HT-29 (cell line): ENCODE measurements around the gene CRK. TPM values are rescaled to one million over a fixed set of nuclear protein-coding genes. Genes with fewer than 3 reads are reported as not detected.

Experiments used
- DNase-seq: peaks from one replicate; pipeline ENCODE4 v3.0.0-alpha.2; 2015; ENCODE audit warnings: low spot score
- total RNA-seq: library from RNA; depleted of rRNA; stranded (reverse); fragments of >200 nt; shearing (Covaris generic); gene quantifications from 2 replicates; pipeline ENCODE4 v1.2.3, GENCODE V29; 2014

The CRK gene
- total RNA-seq, 1 experiment from 2014 or later, result 28.9 TPM

DNA sequence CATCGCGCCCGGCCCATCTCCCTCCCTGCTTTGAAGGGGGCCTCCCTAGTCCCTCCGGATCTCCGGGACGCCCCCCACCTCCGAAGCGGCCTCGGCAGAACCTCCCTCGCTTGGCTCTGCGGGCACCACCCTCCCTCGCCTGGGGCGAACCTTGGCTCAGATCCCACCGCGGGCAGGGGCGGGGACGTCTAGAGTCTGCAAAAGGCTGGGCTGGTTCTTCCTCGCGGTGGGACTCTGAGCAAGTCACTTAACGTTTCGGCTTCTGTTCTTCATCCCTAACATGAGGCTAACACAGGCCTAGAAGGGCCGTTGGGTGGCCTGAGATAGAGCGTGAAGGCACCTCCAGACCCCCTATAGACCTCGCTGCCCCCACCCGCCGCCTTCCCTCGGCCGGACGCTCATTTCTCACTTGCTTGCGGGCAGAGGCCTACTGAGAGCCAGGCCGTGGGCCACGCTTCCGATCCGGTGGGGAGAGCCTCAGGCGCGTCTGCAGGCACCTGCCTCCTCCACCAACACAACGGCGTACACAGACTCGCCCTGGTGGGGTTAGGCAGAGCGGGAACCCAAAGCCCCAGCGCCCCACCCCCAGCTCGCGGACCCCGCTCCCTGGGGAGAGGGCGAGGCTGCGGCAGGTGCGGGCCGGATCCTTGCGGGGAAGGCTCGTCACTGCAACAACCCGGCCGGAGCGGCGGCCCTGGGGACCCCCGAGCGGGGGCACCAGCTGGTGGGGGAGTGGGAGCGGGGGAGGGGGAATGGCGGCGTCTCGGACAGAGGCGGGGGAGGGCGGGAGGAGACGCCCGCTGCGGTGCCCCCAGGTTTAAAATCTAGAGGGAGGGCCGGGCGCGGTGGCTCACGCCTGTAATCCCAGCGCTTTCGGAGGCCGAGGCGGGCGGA, 31.0 kb upstream of the CRK start:
- DNase-seq, result peak; percentile 83

DNA sequence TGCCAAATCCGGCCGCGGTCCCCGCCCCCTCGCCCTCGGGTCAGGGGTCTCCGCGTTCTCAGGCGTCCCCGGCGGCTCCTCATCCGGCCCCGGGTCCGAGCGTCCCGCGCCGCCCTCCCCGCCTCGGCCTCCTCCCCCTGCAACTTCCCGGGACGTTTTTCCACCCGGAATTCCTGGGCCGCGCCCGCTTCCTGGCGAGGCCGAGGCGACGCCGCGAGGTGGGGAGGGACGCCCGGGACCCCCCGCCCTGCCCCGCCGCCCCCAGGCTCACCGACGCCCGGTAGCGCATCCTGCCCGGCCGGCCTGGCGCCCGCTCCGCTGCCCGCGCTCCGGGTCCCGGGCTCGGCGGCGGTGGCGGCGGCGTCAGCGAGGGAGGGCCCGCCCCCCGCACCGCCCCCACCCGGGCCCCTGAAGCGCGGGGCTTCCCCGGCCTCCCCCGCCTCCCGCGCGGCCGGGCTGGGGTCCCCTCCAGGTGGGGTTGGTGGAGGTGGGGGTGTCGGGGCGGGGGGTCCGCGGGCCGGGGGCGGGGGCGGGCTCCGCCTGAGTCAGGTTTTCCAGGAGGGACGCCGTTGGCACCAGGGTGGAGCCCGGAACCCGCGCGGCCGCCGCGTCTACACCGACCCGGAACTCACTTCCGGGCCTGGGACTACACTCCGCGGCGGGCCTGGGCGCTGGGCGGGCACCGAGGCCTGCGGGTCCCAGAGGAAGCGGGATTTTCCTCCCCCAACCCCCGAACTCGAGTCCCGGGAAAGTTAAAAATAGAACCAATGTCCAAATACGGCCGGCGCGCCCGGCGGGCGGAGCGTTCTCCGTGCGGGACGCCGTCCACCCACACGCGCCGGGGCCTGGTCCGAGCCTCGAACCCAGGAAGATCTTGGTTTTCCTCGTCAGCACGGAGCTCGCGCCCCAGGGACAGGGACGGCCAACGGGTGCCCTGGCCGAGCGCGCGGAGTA, 29.7 kb upstream of the CRK start:
- peak; percentile 32 for DNase-seq

DNA sequence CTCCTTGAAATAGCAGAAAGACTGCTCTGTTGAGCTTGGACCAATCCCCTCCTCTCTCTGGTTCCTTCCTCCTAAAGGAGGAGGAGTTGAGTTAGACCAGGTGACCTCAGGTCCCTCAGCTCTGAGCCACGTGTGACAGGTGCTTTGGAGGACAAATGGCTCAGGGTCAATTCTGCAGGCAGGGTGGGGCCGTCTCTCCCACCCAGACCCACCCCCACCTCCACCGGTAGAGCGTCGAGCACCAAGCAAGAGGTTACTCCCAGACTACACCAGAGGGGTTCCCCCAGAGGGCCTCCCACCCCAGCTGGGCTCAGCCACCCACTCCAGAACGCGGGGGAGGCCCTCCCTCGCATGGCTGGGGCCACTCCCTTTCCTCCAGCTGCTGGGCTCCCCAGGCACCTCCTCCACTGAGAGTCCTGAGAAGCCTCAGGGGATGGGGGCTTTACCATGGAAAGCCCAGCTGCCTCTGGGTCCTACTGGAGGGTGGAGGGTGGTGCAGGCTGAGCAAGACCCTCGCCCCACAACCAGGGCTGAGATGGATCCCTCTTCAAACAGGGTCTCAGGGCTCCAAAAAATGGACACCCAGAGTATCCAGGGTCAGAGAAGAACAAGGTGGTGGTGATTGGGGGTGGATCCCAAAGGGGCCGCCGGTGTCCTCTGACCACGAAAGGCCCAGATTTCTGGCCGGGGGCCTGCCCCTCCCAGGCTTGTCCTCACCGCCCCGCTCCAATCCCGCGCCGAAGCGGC, 28.8 kb upstream of the CRK start:
- peak; percentile 63 for DNase-seq

DNA sequence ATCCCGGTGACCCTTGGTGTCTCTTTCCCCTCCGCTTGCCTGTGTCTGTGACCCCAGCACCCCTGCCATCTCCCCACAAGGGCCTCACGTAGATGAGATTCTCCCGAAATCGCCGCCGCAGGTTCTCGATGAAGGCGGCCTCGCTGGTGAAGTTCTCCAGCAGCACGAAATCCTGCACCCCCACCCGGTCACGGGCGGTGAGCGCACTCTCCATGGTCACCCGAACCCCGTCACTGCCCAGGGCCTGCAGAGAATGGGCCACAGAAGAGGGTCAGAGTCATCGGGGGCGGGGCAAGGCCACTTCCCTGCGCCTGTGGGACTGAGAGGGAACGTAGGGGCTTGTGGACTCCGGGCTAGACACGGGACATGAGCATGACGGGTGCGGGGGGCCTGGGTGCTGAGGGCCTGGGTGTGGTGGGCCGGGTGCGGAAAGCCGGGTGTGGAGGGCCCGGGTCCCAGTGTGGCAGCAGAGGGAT, 28.1 kb upstream of the CRK start:
- DNase-seq, result no peak

DNA sequence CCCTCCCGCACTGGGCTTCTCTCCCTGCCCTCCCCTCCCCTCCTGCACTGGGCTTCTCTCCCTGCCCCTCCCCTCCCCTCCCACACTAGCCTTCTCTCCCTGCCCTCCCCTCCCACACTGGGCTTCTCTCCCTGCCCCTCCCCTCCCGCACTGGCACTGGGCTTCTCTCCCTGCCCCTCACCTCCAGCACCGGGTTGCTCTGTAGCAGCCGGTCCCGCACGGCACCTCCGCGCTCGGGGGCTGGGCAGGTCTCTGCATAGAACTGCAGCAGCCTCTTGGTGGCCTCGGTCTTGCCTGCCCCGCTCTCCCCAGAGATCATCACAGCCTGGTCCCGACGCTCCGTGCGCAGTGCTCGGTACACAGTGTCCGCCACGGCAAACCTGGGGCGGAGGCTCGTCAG, 26.6 kb upstream of the CRK start:
- DNase-seq, result no peak

DNA sequence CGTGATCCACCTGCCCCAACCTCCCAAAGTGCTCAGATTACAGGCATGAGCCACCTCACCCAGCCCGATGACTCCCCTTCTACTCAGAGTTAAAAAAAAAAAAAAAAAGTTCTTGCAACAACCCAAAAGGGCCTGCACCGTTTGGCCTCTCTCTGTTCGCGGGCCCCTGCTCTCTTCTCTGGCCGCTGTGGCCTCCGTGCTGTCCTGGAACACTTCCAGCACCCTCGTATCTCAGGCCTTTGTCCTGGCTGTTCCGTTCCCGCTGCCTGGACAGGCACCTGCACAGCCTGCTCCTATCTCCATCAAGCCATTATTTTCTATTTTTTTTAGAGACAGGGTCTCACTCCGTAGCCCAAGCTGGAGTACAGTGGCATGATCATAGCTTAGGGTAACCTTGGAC, 25.7 kb upstream of the CRK start:
- no peak for DNase-seq

DNA sequence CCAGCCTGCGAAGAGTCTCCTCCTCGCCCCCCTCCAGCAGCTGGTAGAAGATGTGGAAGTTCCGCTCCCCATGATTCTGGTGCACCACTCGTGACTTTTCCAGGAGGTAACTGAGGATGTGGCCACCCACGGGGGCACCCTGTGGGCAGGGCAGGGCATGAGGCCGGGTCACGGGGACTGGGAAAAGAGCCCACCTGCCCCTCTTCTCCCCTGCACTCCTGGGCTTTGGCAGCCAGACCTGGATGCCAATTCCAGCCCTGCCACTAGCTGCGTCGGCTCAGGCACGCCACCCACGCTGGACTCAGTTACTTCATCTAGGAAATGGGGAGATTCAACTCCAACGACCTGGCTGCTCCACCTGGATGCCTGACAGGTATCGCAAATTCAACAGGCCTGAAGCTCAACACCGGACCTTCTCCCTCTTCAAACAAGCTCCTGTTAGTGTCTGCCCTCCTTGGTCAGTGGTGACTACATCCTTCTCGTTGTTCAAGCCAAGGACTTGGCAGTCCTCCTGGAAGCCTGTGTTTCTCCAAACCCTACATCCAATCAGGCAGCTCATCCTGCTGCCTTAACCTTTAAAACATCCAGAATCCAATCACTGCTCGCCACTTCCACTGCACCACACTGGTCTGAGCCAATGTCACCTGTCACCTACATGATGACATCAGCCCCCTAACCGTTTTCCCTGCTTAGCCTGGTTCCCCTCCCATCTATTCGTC, 24.9 kb upstream of the CRK start:
- DNase-seq, result no peak

DNA sequence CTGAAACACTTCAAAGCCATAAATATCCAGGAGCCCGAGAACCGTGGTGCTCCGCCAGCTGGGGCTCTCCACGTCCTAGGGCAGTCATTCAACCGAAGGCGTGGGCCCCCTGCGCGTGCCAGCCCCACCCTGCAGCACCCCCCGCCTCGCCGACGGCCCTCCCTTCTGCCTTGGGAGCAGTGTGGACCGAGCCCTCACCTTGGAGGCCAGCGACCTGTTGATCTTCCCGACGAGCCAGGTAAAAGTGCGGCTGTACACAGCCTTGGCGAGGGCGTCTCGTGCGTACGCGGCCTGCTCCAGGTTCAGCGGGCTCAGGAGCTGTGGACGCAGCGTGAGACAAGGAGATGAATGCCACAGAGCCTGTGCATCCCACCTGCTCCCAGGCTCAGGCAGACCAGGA, 22.4 kb upstream of the CRK start:
- no peak for DNase-seq

DNA sequence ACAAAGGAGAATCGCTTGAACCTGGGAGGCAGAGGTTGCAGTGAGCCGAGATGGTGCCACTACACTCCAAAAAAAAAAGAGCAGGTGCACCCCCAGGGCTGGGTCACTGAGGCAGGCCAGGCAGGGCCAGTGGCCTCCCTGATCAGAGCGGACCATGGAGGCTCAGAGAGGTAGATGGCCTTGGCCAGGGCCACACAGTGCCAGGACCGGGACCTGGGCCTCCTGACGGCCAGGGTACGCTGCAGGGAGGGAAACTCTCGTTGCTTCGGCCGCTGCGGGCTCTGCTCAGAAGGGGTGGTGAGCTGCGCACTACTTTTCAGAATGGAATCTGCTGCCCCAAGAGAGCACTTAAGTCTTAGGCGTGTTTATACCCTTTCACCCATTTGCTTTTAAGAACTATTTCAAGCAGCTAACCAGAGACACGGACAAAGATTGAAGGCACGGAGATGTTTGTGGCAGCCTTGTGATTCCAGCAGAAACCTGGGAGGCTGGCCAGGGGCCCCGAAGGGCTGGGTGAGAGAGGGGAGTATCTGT, 19.4 kb upstream of the CRK start:
- no peak for DNase-seq

DNA sequence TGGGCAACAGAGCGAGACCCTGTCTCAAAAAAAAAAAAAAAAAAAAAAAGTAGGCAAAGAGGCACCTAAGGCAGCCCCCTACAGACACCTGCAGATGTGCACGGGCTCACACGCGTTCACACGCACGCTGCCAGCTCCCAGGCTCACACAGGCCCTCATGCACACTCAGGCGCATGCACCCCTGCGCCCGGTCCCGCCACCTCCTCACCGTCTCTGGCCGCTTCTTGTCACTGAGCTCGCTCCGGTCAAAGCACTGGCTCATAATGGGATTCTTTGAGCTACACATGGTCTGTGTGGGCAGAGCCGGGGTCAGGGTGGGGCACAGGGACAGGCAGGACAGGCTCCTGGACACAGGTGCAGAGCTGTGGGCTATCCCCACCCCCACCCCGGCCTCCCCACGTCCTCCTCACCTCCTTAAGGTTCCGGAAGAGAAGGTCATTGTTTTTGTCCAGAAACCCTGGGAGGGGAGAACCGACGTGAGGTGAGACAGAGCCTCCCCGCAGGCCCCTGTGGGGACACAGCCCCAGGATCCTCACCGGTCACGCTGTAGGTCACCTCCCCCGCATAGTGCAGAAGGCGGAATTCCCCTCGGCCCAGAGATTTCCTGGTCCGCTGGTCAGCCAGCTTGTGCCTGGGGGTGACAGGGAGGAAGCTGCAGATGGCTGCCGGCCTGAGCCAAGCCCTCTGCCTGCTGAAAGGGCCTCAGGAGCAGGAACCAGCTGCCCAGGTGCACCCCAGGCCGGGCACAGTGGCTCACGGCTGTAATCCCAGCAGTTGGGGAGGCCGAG, 18.6 kb upstream of the CRK start:
- DNase-seq, result no peak

DNA sequence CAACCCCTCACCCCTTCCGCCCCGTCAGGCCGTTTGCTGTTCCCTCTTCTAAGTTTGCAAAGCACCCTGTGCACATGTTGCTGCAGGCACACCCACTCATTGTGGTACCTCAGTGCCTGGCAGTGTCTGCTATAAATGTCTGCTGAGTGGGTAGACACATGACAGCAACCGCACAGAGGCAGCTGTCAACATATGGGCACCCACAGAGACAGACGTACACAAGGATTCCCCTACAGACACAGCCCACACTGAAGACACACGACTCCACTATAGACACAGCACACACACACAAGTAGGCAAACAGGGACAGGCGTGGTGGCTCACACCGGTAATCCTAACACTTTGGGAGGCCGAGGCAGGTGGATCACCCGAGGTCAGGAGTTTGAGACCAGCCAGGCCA, 17.8 kb upstream of the CRK start:
- DNase-seq, result no peak

DNA sequence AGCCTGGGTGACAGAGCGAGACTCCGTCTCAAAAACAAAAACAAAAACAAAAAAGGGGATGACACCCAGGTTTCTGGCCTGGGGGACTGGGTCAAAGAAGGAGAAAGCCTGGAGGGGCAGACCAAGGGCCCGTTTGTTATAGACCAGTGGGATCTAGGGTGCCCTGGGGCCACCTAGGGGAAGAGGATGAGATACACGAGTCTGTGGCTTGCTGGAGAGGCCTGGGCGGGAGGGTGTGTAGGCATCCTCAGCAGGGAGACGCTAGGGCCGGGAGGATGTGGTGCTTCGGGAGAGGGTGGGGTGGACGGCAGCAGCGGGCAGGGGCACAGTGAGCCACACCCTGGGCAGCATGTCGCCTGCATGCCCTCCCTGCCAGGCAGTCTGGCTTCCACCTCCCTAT, 17.1 kb upstream of the CRK start:
- DNase-seq, result no peak

DNA sequence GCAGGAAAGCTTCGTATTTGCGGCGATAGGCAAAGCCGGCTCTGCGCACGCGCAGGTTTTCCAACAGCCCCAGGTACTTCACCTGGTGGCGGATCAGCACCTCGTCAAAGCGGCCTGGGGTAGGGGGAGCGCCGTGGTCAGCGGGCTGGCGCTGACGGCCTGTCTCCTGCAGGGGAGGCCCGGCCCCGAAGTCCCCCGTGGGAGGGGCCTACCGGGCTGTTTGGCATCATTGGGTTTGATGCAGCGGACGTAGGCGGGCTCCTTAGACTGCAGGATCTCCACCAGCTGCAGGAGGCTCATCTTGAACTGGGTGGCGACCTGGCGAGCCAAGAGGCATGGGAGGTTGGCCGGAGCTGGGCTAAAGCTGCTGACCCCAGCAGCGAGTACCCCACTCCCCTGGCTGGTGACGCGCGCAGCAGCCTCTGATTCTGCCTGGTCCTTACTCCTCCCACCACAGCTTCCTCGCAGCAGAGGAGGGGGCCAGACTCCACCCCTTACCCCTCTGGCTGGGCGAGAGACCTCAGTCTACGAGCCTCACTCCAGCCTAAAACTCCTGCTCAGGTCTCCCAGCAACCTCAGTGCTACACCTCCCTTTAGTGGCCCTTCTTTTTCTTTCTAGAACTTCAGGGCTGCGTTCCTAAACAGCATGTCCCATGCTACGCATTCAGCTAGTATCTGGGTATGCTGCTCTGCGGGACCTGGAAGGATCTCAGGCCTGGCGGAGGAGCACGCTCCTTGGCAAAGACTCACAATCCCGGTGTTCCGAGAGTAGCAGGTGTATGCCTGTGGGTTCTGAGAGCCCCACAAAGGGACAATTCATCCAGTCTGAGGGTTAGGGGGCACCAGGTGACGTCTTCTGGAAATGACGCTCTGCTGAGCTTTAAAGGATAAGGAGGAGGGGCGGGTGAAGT, 16.1 kb upstream of the CRK start:
- DNase-seq, result no peak

DNA sequence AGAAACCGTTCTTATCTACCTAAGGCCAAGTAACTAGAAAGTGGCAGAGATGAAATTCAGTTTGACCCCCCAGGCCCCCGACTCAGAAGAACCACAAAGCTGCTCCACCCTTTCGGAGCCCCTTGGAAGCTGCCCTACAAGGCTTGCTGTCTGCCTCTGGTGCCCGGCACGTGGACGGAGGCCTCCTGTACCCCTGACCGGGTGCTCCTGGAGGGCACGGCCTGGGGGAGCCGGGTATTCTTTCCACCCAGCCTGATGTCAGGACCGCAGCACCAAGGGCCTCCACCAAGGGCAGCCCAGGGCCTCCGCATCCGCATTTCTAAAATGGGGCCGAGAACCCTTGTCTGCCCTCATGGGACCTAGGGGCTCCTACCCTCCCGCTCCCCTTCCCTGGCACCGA, 15.5 kb upstream of the CRK start:
- DNase-seq, result no peak

DNA sequence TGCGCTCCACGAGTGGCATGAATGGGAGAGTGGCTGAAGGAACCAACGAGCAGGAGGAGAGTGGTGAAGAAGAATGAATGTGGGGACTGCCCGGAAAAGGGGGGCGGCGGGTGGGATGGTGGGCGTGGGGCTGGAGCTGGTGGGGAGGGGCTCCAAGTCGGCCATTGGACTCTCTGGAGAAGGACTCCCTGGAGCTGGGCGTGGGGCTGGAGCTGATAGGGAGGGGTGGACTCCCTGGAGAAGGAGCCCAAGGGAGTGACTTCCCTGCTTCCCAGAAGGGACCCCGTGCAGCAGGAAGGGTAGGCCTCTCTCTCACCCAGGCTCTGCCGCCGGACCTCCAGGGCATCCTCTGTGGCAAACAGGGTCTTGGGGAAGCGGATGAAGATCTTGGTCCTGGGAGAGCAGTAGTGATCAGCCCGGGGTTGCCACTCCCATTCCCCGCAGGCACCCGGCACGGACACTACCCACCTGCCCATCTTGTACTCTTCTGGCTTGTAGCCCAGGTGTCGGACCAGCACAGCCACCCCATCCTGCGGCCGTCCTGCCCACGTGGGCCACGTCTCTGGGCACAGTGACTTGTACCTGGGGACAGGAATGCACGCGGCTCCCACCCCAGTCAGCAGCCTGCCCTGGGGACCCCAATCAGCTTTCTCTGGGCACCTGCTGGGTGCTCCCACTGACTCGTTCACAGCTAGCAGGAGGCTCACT, 14.9 kb upstream of the CRK start:
- no peak for DNase-seq

DNA sequence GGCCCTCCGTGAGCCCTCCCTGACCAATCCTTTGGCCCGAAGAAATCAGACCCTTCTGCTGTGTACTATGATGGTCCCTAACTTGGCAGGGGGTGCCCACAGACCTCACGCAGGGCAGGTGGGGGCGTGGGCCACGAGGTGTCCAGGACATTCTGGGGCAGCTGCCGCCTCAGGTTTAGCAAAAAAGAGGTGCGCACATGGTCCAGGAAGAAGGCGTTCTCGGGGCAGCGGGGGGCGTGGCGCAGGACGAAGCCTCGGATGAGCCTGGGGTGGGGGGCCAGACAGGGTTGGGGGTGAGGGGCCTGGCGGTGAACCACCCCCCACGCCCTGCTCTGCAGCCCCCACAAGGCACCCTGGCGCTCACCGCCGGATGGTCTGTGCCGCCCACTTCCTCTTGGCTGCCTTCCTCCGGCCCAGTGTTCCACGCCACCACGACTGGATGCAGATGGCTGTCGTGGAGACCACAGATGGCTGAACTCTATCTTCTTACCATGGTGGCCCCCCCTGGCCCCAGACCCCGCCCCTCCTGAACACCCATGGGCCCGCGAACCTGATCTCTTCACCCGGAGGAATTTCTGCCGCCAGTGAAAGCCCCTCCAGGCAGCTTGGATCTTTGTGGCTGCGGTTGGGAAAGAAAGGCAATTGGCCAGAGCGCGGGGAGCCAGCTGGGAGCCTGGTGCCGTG, 14.2 kb upstream of the CRK start:
- no peak for DNase-seq

DNA sequence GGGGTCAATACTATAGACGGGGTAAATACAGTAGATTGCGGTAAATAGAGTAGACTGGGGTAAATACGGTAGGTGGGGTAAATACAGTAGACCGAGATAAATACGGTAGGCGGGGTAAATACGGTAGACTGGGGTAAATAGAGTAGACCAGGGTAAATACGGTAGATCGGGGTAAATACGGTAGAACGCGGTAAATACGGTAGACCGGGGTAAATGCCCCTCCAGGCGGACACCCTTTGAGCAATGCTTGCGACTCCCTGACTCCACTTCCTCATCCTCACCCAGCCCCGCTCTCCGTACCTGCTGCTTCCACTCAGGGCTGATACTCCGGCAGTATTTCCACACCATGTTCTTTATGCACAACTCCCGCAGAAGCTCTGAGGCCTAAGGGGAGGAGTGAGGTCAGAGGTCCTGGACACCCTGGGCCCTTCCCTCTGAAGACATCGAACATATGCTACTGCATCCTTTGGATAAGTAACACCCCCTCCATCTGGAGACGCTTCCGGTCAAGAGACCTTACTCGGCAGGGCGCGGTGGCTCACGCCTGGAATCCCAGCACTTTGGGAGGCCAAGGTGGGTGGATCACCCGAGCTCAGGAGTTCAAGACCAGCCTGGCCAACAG, 13.3 kb upstream of the CRK start:
- no peak for DNase-seq
